Measurements from ENCODE around the gene THSD8.
A peak's percentile ranks its signal among the peaks of the same experiment; 100 is the strongest.

THSD8 gene

DNA sequence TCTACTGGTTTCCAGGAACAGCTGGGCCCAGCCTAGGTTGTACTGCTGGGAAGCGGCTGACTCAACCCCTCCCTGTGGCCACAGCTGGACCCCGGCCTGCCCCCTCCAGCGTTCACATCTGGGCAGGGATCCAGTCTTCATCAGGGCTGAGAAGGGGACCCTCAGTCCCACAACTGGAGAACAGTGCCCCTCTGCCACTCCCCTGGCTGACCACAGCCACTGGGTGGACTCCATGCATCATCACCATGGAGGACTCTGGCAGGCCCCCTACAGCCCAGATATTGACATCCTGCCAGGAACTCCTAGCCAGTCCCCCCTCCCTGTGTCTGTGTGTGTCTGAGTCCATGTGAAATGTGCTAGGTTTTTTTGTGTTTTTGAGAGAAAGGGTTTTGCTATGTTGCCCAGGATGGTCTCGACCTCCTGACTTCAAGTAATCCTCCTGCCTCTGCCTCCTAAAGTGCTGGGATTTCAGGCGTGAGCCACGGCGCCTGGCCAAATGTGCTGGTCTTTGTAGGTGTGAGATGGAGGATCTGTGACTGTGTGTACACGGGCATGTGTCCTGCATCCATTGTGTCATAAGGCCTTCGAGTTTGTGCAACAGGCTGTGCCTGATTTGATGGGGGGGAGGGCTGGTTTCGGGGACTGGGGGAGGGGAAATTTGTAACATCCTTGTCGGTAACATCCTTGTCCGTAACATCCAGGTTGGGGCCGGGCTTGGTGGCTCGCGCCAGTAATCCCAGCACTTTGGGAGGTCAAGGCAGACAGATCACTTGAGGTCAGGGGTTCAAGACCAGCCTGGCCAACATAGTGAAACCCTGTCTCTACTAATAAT is 22.5 kb upstream of the THSD8 start:
- DNase-seq, result peak; percentile 95

DNA sequence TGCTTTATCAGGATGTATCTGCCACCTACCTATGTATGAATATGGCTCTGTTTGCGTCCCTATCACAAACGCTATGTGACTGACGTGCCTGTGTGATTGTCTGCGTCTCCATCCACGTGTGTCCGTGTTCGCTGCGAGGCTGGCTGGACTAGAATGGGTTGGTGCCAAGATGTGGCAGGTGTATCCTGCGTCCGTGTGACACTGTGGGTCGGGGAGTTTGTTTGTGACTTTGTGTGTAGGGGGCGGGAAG is 19.8 kb upstream of the THSD8 start:
- no peak for DNase-seq

DNA sequence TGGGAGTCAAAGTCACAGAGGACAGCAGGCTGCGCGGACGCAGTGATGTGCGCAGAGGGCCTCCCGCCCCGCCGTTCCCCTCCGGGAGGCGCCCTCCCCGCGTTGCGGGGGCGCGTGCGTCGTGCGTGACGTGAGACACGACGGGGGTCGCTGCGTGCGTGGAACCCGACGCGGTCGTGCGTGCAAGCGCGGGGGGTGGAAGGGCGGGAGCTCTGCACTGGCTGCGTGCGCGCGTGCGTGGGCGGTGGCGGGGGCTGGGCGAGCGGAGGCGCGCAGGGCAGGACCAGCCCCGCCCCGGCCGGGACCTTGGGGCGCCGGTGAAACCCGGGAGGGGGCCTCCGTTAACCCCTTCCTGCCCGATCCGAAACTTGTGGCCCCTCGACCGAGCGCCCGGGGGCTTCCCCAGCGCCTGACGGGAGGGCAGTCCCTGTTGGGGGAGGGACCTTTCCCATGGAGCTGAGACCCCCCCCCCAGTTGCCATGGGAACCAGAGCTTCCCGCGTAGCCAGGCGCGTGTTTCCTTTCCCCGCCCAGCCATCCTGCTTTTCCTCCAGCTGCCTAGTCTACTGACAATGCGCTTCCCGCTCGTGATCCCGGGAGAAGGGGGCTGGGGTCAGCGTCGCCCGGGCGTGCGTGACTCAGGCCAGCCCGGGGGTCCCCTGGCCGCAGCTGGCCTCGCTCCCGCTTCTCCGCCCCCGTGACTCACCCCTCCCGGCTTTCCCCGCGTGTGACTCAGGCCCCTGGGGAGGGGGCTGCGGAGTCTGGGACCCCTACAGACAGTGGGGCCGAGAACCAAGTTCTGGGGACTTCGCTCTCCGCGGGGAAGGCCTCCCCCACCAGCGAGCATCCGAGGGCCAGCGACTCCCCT is 19.2 kb upstream of the THSD8 start:
- DNase-seq, result peak; percentile 91

DNA sequence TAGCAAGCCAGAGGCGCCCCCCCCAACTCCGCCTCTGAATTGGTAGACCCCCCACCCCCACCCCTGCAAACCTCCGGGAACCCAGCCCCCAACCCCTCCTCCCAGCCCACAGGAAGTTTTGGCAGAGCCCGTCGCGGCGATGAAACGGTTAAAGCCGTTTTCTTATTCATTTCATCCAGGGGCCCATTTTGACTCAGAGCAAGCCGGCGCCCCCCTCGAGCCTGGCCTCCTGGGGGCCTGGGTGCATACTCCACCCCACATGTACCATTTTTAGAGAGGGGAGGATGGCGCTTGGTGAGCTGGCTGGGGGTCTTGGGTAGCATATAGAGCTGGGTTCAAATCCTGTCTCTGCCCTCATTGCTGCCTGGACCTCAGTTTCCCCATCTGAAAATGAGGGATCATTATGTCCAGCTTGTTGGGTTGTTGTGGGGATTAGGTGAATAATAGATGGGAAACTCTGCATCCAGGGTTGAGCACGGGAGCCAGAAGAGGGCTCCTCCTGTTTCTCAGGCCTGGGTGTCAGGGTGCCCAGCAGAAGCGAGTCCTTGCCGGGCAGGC is 18.5 kb upstream of the THSD8 start:
- peak; percentile 72 for DNase-seq

DNA sequence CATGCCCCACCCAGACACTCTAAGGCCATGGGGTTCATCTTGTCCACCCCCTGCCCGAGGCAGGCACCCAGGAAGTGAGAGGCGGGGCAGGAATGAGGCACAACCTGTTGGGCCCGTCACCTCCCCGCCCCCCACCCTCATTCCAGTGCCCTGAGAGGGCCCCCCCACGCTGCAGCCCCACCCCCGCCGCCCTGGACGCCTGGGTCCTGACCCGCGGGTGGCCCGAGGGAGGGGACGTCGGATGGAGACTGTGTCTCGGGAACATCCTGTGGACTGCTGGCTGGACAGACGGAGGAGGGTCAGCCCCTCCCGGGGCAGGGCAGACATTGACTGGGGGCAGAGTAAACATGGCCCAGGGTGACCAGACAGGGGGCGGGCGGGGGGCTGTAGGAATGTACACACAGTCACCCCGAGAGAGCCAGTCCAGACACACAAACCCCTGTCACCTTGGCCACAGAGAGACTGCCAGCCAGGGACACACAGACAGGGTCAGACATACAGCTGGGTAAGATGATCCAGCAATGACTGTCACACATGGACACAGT is 17.9 kb upstream of the THSD8 start:
- peak; percentile 47 for DNase-seq

DNA sequence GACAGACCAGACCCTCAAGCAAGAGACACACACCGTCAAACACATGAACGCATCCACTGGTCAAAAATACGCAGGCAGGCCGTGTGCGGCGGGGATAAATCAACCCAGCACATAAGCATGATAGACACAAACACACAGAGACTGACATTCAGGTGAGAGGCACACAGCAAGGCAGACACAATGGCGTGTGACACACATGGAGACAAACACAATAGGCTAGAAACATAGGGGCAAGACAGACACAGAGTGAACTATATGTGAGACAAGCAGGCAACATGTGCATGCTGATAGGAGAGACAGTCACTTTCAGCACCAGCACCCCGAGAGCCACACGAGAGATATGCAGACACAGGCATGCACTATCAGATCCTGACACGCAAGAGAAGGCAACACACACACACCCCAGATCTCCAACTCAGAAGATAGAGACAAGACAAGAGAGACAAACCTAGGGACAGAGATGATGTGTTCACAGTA is 17.4 kb upstream of the THSD8 start:
- DNase-seq, result no peak

DNA sequence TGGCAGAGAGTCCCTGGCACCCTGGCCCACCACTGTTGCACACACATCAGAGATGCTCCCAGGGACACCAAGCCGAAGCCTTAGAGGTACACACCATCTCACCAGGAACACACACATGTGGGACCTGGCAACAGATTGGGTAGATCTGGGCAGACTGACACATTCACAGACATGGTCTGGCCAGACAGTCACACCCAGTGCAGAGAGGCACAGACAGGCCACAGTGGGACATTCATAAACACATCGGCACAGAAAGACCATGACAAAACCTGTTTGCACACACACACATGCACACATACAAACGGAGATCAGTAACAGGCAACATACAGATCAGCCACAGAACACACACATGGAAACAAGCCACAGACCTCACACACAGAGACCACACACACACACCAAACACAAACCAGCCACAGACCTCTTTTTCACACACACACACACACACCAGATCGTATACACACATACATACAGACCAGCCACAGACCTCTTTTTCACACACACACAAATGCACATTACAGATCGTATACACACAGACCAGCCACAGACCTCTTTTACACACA is 16.9 kb upstream of the THSD8 start:
- peak; percentile 44 for DNase-seq

DNA sequence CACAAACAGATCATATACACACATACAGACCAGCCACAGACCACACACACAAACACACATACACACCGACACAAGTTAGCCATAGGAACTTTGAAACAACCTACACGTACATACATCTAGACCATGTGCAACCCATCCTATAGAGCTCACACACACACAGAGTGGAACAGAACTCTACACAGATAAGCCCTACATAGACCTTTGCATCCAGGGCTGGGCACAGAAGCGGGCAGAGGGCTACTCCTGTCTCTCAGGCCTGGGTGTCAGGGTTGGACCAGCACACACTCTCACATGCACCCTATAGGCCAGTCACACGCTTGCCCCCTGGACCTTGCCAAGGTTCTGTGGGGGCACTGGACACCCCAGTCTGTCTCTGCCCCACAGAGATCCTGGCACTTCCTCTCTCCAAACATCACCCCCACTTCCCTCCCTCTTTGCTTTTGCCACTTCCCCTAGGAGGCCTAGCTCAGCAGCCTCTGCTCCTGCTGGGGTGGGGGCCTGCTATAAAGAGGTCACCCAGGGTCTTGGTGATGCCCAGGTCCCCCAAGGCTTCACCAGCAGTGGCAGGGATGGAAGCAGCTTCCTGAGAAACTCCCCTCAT is 16.3 kb upstream of the THSD8 start:
- no peak for DNase-seq

DNA sequence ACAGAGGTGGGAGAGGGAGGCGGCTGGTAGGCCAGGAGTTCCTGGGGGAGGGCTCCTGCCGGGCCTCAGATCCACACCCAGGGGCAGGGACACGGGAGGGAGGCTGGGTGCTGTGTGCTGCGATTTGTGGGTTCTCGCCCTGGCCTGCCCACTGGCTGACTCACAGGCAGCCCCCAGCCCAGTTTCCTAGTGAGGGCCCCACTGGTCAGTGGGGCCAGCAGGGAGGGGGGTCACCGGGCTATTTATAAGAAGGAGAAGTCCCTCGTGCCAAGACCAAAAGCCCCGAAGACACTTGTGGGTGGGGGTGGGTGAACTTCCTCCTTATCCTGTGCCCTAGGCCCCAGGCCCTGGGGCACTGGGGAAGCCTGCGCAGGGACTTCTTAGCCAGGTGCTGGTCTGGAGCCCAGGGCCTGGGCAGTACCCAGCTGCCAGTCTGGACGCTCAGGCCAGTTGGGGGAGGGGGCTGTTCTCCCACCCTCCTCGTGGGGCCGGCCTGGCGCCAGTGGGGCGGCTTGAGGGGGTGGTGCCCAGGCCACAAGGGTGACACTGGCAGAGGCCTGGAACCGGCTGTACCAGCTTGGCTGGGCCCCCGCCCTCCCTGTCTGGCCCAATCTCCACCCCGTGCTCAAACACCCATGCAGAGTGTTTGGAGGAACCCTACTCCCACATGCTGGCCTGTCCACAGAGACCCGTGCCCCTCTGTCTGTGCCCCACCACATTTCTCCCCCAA is 15.6 kb upstream of the THSD8 start:
- DNase-seq, result no peak

DNA sequence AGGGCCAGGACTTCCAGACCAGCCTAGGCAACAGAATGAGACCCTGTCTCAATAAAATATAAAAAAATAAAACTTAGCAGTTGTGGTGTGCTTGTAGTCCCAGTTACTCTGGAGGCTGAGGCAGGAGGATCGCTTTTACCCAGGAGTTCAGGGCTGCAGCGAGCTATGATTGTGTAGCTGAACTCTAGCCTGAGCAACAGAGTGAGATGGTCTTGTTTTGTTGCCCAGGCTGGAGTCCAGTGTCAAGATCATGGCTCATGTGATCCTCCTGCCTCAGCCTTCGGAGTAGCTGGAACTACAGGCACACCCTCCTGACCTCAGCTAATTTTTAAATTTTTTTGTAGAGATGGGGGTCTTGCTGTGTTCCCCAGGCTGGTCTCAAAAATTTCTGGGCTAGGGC is 14.9 kb upstream of the THSD8 start:
- DNase-seq, result no peak

DNA sequence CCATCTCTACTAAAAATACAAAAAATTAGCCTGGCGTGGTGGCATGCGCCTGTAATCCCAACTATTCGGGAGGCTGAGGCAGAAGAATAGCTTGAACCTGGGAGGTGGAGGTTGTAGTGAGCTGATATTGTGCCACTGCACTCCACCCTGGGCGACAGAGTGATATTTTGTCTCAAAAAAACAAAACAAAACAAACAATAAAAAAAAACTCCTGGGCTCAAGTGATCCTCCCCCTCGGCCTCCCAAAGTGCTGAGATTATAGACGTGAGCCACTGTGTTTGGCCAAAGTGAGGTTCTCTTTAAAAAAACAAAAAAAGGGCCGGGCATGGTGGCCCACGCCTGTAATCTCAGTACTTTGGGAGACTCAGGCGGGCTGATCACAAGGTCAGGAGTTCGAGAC is 14.4 kb upstream of the THSD8 start:
- DNase-seq, result no peak

DNA sequence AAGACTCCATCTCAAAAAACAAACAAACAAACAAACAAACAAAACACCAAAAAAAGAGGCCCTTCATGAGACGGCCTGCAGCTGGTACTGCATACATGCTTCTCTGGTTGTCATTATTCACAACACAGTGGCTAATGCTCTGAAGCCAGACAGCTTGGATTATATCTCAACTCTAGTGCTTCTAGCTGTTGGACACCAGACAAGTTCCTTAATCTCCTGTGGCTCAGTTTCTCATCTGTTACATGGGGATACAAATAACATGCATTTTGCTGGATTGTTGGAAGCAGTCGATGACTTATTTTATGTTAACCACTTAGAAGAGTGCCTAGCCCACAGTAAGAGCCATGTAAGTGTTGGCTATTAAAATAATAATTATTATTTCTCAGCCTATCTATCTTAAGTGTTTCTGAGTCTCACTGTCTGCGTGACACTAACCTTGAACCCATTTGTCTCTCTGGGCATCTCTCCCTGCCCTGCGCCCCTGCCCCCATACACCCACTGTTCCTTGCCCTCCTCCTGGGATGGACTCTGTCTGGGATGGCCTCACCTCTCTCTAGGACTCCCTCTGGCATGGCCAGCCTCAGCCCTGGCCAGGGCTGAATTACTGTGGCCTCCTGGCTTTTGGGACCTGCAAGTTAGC is 13.7 kb upstream of the THSD8 start:
- no peak for DNase-seq

DNA sequence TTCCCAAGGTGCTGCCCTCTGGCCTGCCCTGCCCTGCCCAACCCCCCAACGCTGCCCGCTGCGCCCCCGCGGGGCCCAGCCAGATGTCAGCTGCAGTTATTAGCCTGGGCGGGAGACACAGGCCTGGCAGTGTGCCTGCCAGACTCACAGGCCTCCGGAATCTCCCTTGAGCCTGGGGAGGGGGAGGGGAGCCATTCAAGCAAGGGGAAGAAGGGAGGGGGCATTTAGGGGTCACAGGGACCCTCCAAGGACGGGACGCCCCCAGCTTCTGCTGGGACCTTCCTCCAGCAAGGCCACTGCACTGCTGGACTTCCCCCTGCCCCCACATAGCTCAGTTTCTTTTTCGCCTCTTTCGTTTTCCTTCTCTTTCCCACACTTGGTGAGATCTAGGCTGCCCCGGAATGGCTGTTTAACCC is 13.2 kb upstream of the THSD8 start:
- peak; percentile 83 for DNase-seq

DNA sequence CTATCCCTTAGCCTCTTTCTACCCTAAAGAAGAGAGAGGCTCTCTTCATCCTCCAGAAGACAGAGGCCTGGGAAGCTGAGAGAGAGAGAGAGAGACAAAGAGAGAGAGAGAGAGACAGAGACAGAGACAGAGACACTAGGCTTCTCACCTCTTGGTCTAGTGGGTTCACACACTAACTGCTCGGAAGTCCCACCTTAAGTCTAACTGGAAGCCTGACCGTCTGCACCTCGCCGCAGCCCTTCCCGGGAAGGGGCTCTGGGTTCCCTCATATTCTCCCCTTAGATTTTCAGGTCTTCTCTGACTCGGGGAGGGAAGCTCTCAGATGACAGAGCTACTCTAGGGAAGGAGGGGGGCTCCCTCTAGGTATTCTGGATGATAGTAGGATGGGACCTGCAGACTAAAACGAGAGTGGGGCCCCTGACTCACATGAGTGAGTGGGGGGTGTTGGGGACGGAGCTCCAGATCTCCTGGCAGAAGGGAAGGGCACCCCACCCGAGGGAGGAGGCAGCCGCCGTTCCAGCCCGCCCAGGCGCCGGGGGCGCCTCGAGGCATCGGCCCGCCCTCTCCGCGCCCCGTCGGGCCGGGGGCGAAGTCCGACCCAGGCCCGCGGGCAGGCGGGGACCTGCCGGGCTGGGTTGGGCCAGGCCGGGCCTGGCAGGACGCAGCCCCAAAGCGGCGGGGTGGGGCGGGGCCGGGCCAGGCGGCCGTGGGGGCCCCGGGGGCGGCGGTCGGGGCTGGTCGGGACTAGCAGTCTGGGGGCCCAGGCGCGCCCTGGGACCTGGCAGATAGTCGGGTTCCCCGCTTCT is 12.6 kb upstream of the THSD8 start:
- DNase-seq, result no peak

DNA sequence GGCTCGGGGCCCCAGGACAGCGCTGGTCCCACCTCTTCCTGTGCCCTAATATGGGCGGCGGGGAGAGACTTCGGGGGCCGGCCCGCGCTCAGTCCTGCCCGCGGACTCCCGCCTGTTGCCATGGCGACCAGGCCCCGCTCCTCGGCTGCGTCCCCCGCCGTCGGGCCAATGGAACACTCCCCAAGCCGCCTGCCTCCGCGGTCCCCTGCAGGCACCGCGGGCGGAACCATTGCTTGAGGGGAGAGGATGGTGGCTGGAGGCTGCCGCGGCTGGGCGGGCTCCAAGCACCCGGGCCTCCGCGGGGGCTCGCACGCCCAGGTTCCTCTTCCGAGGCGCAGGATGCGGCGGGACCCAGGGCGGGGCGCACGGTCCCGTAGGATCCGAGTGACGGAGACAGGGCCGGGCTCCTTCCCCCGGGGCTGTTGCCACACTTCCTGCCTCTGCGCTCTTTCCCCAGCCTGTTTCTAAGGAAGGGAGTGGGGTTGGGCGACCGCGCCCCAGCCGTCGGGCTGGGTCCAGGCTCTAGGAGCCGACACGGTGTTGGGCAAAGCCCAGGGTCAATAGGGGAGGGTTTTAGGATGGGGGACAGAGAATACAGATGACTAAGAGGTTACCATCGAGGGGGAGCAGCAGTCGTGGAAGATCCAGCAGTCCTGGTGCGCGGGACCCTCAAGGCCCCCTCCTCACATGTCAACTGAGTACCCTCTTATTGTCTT is 11.8 kb upstream of the THSD8 start:
- DNase-seq, result peak; percentile 98

DNA sequence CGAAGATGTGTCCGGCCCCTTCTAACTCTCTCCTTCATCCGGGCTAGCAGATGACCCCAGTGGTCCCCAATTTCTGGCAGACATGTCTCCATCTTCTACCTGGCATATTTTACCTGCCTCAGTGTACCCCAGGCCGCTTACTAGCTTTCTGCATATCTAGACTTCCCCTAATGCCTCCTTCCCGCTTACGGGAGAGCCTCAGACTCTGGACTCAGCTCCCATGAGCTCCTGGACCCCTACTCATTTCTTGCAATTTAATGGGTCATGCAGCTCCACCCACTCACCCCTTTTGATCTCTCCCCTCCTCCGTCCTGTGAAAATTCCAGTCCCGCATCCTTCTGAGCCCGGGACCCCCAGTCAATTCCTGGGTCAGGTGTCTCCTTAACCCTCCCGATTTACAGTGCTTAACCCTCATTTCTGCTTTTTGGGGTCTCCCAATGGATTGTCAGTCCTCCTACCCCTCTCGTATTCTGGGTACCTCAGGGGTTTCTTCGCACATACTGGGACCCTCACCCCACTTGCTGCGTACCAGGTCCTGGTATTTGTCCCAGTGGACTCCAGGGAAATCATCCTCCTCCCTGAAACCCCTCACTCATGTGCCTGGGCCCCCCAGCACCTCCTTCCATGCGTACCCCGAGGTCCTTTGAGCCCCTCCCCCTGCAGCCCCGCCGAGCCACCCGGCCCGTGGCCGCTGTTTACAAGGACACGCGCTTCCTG is 11.1 kb upstream of the THSD8 start:
- DNase-seq, result no peak

DNA sequence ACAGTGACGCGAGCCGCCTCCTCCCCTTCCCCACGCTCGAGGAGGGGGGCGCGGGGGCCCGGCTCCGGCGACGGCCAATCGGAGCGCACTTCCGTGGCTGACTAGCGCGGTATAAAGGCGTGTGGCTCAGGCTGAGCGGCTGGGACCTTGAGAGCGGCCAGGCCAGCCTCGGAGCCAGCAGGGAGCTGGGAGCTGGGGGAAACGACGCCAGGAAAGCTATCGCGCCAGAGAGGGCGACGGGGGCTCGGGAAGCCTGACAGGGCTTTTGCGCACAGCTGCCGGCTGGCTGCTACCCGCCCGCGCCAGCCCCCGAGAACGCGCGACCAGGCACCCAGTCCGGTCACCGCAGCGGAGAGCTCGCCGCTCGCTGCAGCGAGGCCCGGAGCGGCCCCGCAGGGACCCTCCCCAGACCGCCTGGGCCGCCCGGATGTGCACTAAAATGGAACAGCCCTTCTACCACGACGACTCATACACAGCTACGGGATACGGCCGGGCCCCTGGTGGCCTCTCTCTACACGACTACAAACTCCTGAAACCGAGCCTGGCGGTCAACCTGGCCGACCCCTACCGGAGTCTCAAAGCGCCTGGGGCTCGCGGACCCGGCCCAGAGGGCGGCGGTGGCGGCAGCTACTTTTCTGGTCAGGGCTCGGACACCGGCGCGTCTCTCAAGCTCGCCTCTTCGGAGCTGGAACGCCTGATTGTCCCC is 10.4 kb upstream of the THSD8 start, which contains the start of gene JUNB:
Gene JUNB, plus strand, starts transcription at position 142 of the 706 bp plus-strand sequence. Its CDS starts 286 bp downstream, at position 428.
- DNase-seq, result peak; percentile 98

Data from fibroblast of skin of scalp (primary cell).